CD8-positive, alpha-beta memory T cell (primary cell): Measurements from ENCODE around the gene SUMF1. TPM values are rescaled to one million over a fixed set of nuclear protein-coding genes. Genes with fewer than 3 reads are reported as not detected.

Experiments
- CTCF ChIA-PET: fragments of 350-600 bp; sonication (Branson Sonifier 250); formaldehyde crosslinking; loops from one replicate; lab custom pipeline; 2021; ENCODE audit warnings: antibody characterized with exemption; lab: Charles Lee
- POLR2A ChIA-PET: fragments of 350-600 bp; sonication (Branson Sonifier 250); formaldehyde crosslinking; loops from one replicate; lab custom pipeline; 2021; ENCODE audit warnings: antibody characterized with exemption; lab: Charles Lee
- DNase-seq, 5 donors: peaks; one replicate each; pipeline versions ENCODE4 v3.0.0 to v3.0.0-alpha.2; 2020 to 2022; ENCODE audit warnings: mixed read lengths in 1 of 5
- H3K27ac ChIP-seq: one replicate; pipeline ENCODE4 v1.7.0; 2013; ENCODE audit warnings: low read depth, mild to moderate bottlenecking, low read length, moderate library complexity
- H3K27me3 ChIP-seq: 2 replicates; pipeline ENCODE4 v1.7.0; 2013; ENCODE audit warnings: low read length, mild to moderate bottlenecking; ENCODE audit not compliant: insufficient read depth, poor library complexity, severe bottlenecking
- H3K36me3 ChIP-seq: 2 replicates; pipeline ENCODE4 v1.7.0; 2013; ENCODE audit warnings: mild to moderate bottlenecking, low read length, moderate library complexity; ENCODE audit not compliant: insufficient read depth
- H3K4me1 ChIP-seq: 2 replicates; pipeline ENCODE4 v1.7.0; 2013; ENCODE audit warnings: mild to moderate bottlenecking, low read length, moderate library complexity; ENCODE audit not compliant: insufficient read depth
- H3K4me3 ChIP-seq: 2 replicates; pipeline ENCODE4 v1.7.0; 2013; ENCODE audit warnings: mild to moderate bottlenecking, low read length
- H3K9me3 ChIP-seq: 2 replicates; pipeline ENCODE4 v1.7.0; 2013; ENCODE audit warnings: mild to moderate bottlenecking, low read length
- H3K27ac Mint-ChIP-seq, 8 donors: one replicate each; pipeline ENCODE4 v1.8.0; 2020 to 2021; ENCODE audit warnings: mixed read lengths in 8 of 8, mild to moderate bottlenecking in 6 of 8, inconsistent platforms in 3 of 8, moderate library complexity in 3 of 8
- H3K27me3 Mint-ChIP-seq, 2 donors: one replicate each; pipeline ENCODE4 v1.8.0; 2020 to 2021; ENCODE audit warnings: mixed read lengths in 2 of 2, mild to moderate bottlenecking in 1 of 2, moderate library complexity in 1 of 2
- H3K36me3 Mint-ChIP-seq, 3 donors: one replicate each; pipeline ENCODE4 v1.8.0; 2020 to 2021; ENCODE audit warnings: mixed read lengths in 3 of 3, inconsistent platforms in 1 of 3, mild to moderate bottlenecking in 1 of 3
- H3K4me1 Mint-ChIP-seq, 3 donors: one replicate each; pipeline ENCODE4 v1.8.0; 2020 to 2021; ENCODE audit warnings: mixed read lengths in 3 of 3, inconsistent platforms in 1 of 3, mild to moderate bottlenecking in 1 of 3
- H3K4me3 Mint-ChIP-seq, 7 donors: one replicate each; pipeline ENCODE4 v1.8.0; 2020 to 2021; ENCODE audit warnings: mixed read lengths in 7 of 7, mild to moderate bottlenecking in 6 of 7, moderate library complexity in 4 of 7, inconsistent platforms in 2 of 7
- H3K9me3 Mint-ChIP-seq, 5 donors: one replicate each; pipeline ENCODE4 v1.8.0; 2020 to 2022; ENCODE audit warnings: mixed read lengths in 5 of 5, mild to moderate bottlenecking in 3 of 5, moderate library complexity in 2 of 5, inconsistent platforms in 1 of 5
- polyA plus RNA-seq: library from polyadenylated mRNA; unstranded; fragments of 300-500 nt; fragmentation: Illumina TruSeq; gene quantifications from one replicate; pipeline ENCODE4 v1.2.3, GENCODE V29; 2021
- total RNA-seq, 2 experiments: library from RNA; stranded (reverse); gene quantifications; one replicate each; pipeline ENCODE4 v1.2.3, GENCODE V29; 2021

The SUMF1 gene
- total and polyA plus RNA-seq, 3 experiments from 2014 or later: 12.1 to 28.7 (median 13.0) TPM

- ChIA-PET POLR2A (interaction anchor here (0.7 to 3.5 kb wide), 3 partner anchors 11 to 517 kb away, joined by 3 to 30 read pairs (median 5); partner anchors contain the start of gene ITPR1), CTCF (interaction anchor here (1.1 to 2.8 kb wide), 6 partner anchors 9 to 15 kb away, joined by 3 to 18 read pairs (median 4); partner anchors contain the start of gene ITPR1)
- Mint-ChIP-seq H3K27ac (peak overlapping the region; percentile 78 to 98 (median 92)), H3K36me3 (peaks cover 8 to 30% (median 10%) of the 10 kb centered on the region in 3 donors), H3K27me3 (no peaks in the 10 kb centered on the region), H3K9me3 (no peaks in the 10 kb centered on the region), H3K4me3 (peak overlapping the region; percentile 75 to 92 (median 79)), H3K4me1 (peaks cover 48 to 63% (median 58%) of the 10 kb centered on the region in 3 donors)
- peak overlapping the region; percentile 64 for H3K27ac ChIP-seq
- H3K4me1 ChIP-seq: peaks cover 44% of the 10 kb centered on the region
- no peaks in the 10 kb centered on the region for H3K27me3 ChIP-seq
- peaks cover 4% of the 10 kb centered on the region for H3K36me3 ChIP-seq
- H3K4me3 ChIP-seq: peak overlapping the region; percentile 61
- no peaks in the 10 kb centered on the region for H3K9me3 ChIP-seq
- DNase-seq: peak in 4 of 5 donors; percentile 22 to 59 (median 46)
Measured at GRCh38 chr3:4504340-4505261, 37.5 kb upstream of the SUMF1 start.

GRCh38 chr3:4503050-4503449, 36.0 kb upstream of the SUMF1 start:
- Mint-ChIP-seq H3K4me3 (peak overlapping the region in 1 of 7 donors; percentile 28), H3K27me3 (no peaks in the 10 kb centered on the region), H3K9me3 (no peaks in the 10 kb centered on the region), H3K27ac (peak overlapping the region in 7 of 8 donors; percentile 1 to 88 (median 78)), H3K4me1 (peaks cover 43 to 54% (median 53%) of the 10 kb centered on the region in 3 donors), H3K36me3 (peaks cover 3 to 30% (median 10%) of the 10 kb centered on the region in 3 donors)
- H3K27me3 ChIP-seq: no peaks in the 10 kb centered on the region
- H3K36me3 ChIP-seq: peaks cover 5% of the 10 kb centered on the region
- H3K4me1 ChIP-seq: peaks cover 43% of the 10 kb centered on the region
- no peaks in the 10 kb centered on the region for H3K9me3 ChIP-seq
- CTCF ChIA-PET: interaction anchor here (1.2 to 2.8 kb wide), 3 partner anchors 9 to 16 kb away, joined by 3 to 18 read pairs (median 4); partner anchors contain the start of gene ITPR1
- no peak overlapping the region for H3K4me3 ChIP-seq
- DNase-seq: no peak
- POLR2A ChIA-PET: interaction anchor here (3.5 kb wide), 1 partner anchor 10 kb away, joined by 30 read pairs; the partner anchor contains the start of gene ITPR1
- H3K27ac ChIP-seq: no peak overlapping the region

- ChIA-PET CTCF (interaction anchor here (1.2 kb wide), 1 partner anchor 9 kb away, joined by 3 read pairs; the partner anchor contains the start of gene ITPR1), POLR2A (interaction anchor here (3.5 kb wide), 1 partner anchor 8 kb away, joined by 30 read pairs; the partner anchor contains the start of gene ITPR1)
- no peaks in the 10 kb centered on the region for H3K27me3 Mint-ChIP-seq
- Histone ChIP-seq H3K27ac (no peak overlapping the region), H3K9me3 (no peaks in the 10 kb centered on the region), H3K27me3 (no peaks in the 10 kb centered on the region), H3K36me3 (peaks cover 5% of the 10 kb centered on the region), H3K4me1 (peaks cover 34% of the 10 kb centered on the region), H3K4me3 (no peak overlapping the region)
- peaks cover 7 to 38% (median 13%) of the 10 kb centered on the region in 3 donors for H3K36me3 Mint-ChIP-seq
- H3K9me3 Mint-ChIP-seq: no peaks in the 10 kb centered on the region
- H3K4me3 Mint-ChIP-seq: no peak overlapping the region
- DNase-seq: no peak
- peak overlapping the region in 3 of 8 donors; percentile 29 to 55 (median 43) for H3K27ac Mint-ChIP-seq
- H3K4me1 Mint-ChIP-seq: peaks cover 33 to 52% (median 49%) of the 10 kb centered on the region in 3 donors
Measured at GRCh38 chr3:4501927-4502326, 34.9 kb upstream of the SUMF1 start.

- Histone ChIP-seq H3K27me3 (no peaks in the 10 kb centered on the region), H3K36me3 (peaks cover 5% of the 10 kb centered on the region), H3K27ac (no peak overlapping the region), H3K4me1 (peaks cover 32% of the 10 kb centered on the region), H3K9me3 (no peaks in the 10 kb centered on the region), H3K4me3 (no peak overlapping the region)
- Mint-ChIP-seq H3K9me3 (no peaks in the 10 kb centered on the region), H3K4me1 (peaks cover 34 to 52% (median 50%) of the 10 kb centered on the region in 3 donors), H3K27me3 (no peaks in the 10 kb centered on the region), H3K4me3 (no peak overlapping the region), H3K36me3 (peaks cover 7 to 42% (median 13%) of the 10 kb centered on the region in 3 donors), H3K27ac (peak overlapping the region in 2 of 8 donors; percentile 24 to 63)
- DNase-seq: no peak
- POLR2A ChIA-PET: no interaction called here
- CTCF ChIA-PET: no interaction called here
Measured at GRCh38 chr3:4501437-4501836, 34.4 kb upstream of the SUMF1 start.

- H3K4me1 Mint-ChIP-seq: peaks cover 37 to 49% (median 48%) of the 10 kb centered on the region in 3 donors
- peaks cover 7 to 54% (median 13%) of the 10 kb centered on the region in 3 donors for H3K36me3 Mint-ChIP-seq
- CTCF ChIA-PET: no interaction called here
- no peak overlapping the region for H3K27ac ChIP-seq
- H3K27me3 Mint-ChIP-seq: no peaks in the 10 kb centered on the region
- peak overlapping the region in 4 of 8 donors; percentile 39 to 64 (median 46) for H3K27ac Mint-ChIP-seq
- DNase-seq: no peak
- POLR2A ChIA-PET: no interaction called here
- H3K9me3 Mint-ChIP-seq: no peaks in the 10 kb centered on the region
- peaks cover 20% of the 10 kb centered on the region for H3K4me1 ChIP-seq
- no peak overlapping the region for H3K4me3 Mint-ChIP-seq
- no peaks in the 10 kb centered on the region for H3K9me3 ChIP-seq
- peaks cover 5% of the 10 kb centered on the region for H3K36me3 ChIP-seq
- H3K4me3 ChIP-seq: no peak overlapping the region
- H3K27me3 ChIP-seq: no peaks in the 10 kb centered on the region
Measured at GRCh38 chr3:4498446-4498845, 31.4 kb upstream of the SUMF1 start.

GRCh38 chr3:4497843-4498324, 30.8 kb upstream of the SUMF1 start:
- DNase-seq: no peak
- CTCF ChIA-PET: no interaction called here
- Histone ChIP-seq H3K27me3 (no peaks in the 10 kb centered on the region), H3K9me3 (no peaks in the 10 kb centered on the region), H3K27ac (no peak overlapping the region), H3K4me1 (peaks cover 18% of the 10 kb centered on the region), H3K4me3 (no peak overlapping the region), H3K36me3 (peaks cover 5% of the 10 kb centered on the region)
- Mint-ChIP-seq H3K4me3 (no peak overlapping the region), H3K4me1 (peaks cover 34 to 44% (median 43%) of the 10 kb centered on the region in 3 donors), H3K27ac (peak overlapping the region in 5 of 8 donors; percentile 14 to 64 (median 44)), H3K27me3 (no peaks in the 10 kb centered on the region), H3K36me3 (peaks cover 7 to 52% (median 13%) of the 10 kb centered on the region in 3 donors), H3K9me3 (no peaks in the 10 kb centered on the region)
- POLR2A ChIA-PET: no interaction called here

- Mint-ChIP-seq H3K9me3 (no peaks in the 10 kb centered on the region), H3K36me3 (peaks cover 7 to 56% (median 13%) of the 10 kb centered on the region in 3 donors), H3K4me3 (peak overlapping the region in 3 of 7 donors; percentile 34 to 94 (median 90)), H3K4me1 (peaks cover 38 to 48% (median 48%) of the 10 kb centered on the region in 3 donors), H3K27me3 (no peaks in the 10 kb centered on the region), H3K27ac (peak overlapping the region in 1 of 8 donors; percentile 43)
- CTCF ChIA-PET: no interaction called here
- POLR2A ChIA-PET: interaction anchor here (0.6 kb wide), 1 partner anchor 11 kb away, joined by 10 read pairs; no protein-coding TSS in a partner anchor
- H3K36me3 ChIP-seq: peaks cover 5% of the 10 kb centered on the region
- H3K9me3 ChIP-seq: no peaks in the 10 kb centered on the region
- no peak for DNase-seq
- H3K27ac ChIP-seq: no peak overlapping the region
- H3K4me3 ChIP-seq: no peak overlapping the region
- peaks cover 18% of the 10 kb centered on the region for H3K4me1 ChIP-seq
- no peaks in the 10 kb centered on the region for H3K27me3 ChIP-seq
Measured at GRCh38 chr3:4497005-4497692, 30.1 kb upstream of the SUMF1 start.
